ENCODE data around the gene NKAPD1.
"Not testable (repeated sequence)": the region's sequence is repeated elsewhere in the genome, so short reads cannot be mapped to it uniquely, and the experiment has no call there.

The NKAPD1 gene, protein sequence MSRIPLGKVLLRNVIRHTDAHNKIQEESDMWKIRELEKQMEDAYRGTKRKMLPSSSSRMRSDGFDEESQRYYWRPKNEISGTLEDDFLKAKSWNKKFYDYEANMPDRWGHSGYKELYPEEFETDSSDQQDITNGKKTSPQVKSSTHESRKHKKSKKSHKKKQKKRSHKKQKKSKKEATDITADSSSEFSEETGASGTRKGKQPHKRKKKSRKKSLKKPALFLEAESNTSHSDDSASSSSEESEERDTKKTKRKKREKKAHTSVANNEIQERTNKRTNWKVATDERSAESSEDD

DNA sequence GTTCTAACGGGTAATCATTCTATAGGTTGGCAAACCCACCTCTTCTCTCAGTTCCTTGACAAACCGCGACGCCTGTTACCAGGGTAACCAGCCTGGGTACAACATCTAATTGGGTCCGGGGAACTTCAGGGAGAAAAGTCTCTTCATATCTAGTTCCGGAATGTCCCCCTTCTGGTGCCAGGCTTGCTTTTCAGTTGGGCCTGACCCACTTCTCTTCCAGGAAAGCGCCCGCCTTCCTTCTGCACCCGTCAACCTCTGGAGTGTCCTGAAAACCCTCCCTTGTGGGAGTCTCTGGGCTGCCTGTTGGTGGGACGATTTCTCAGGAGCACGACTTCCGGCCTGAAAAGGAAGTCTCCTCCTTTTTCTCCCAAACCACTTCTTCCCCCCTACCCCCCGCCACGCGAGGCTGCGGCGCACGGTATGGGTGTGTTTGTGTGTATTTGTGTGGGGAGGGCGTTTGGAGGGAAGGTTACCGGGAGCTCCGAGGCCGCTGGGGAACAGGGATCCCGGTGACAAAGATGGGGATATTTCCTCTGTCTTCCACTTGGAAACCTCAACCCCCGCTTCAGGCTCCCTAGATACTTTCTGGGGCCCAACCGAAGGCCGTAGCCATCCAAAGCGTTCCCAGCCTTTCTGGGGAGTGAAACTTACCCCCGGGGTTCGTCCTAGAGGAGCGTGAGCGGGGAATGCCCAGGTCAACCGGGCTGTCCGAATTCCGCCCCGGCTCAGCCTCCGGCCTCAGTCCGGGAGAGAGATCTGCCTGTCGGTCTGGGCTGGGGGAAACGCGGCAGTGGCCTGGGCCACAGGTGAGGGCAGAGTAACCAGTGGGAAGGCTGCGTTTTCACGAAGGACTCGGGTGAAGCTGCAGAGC is at the start of gene NKAPD1, which contains the start of gene PIH1D2:
Gene NKAPD1 (plus strand): TSS at position 359 of the 871 bp plus-strand sequence. CDS start 1,276 bp downstream, outside the sequence.
Gene PIH1D2 (minus strand): TSS at position 77 of the 871 bp plus-strand sequence. CDS start 843 bp downstream, outside the sequence.
- DNase-seq, result peak; percentile 78

DNA sequence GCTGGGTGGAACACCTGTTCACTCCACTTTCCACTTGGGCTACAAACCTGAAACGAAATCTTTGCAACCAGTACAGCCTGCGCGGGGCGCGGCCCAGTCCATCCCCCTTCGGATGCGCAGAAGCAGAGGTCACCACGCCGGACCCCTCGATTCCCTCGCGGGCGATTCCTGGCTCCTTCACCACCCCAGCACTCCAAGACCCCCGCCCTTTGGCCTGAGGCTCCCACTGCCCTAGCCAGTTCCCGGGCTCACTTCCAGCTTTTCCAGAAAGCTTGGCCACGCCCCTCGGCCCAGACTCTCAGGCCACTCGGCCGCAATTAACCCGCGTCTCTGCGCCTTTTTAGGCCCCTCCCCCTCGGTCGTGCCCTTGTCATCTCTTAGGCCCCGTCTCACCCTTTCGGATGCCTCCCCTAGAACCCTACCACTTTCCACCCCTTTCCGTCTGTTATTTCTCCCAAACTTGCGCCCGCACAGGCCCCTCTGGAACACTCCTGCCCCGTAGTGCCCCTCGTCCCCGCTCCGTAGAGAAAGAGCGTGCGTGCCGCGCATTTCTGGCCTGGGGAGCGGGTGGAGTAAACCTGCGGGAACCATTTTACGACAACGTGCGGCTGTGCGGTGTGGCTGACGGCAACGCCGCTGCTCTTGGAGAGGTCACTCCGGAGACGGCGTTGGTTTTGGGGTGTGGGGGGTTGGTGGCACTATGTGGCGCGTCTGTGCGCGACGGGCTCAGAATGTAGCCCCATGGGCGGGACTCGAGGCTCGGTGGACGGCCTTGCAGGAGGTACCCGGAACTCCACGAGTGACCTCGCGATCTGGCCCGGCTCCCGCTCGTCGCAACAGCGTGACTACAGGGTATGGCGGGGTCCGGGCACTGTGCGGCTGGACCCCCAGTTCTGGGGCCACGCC is 49.1 kb upstream of the NKAPD1 start, which contains the start of gene DLAT:
Gene DLAT (plus strand): TSS at position 636 of the 906 bp plus-strand sequence. CDS start 65 bp downstream, at position 701.
- peak; percentile 86 for DNase-seq

DNA sequence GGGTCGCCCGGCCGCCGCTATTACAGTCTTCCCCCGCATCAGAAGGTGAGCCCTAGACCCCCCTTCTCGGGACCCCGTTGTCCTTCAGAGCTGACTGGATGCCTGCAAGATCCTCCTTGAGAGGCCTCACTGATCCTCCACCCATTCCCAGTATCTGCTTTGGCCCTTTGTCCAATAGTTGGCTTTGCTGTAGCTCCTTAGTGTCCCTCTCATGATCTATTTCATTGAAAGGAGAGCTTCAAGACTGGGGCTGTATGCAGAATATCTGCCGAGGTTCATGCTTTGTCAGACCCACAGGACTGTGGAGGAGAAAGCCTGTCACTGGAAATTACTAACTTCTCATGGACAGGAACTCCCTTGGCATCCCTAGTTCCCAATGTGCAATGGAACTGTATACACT is 48.4 kb upstream of the NKAPD1 start:
- DNase-seq, result no peak

DNA sequence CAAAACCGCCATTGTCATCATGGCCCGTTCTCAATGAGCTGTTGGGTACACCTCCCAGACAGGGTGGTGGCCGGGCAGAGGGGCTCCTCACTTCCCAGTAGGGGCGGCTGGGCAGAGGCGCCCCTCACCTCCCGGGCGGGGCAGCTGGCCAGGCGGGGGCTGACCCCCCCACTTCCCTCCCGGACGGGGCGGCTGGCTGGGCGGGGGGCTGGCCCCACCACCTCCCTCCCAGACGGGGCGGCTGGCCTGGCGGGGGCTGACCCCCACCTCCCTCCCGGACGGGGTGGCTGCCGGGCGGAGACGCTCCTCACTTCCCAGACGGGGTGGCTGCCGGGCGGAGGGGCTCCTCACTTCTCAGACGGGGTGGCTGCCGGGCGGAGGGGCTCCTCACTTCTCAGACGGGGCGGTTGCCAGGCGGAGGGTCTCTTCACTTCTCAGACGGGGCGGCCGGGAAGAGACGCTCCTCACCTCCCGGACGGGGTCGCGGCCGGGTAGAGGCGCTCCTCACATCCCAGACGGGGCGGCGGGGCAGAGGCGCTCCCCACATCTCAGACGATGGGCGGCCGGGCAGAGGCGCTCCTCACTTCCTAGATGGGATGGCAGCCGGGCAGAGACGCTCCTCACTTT is 47.2 kb upstream of the NKAPD1 start:
- not testable (repeated sequence) for DNase-seq

DNA sequence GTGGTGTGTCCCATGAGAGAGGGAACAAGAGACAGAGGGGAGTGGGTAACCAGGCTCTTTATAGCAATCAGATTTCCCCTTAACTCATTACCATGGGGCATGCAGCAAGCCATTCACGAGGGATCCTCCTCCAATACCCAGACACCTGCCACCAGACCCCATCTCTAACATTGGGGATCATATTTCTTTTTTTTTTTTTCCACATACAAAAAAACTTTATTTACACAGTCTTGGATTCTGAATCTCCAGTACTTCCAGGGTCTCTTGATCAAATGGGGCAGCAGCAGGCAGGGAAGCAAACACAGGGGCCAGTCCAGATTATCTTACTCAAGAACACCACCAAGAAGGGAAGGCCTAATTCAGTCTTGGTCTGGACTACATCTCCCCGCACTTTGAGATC is 44.6 kb upstream of the NKAPD1 start:
- no peak for DNase-seq

DNA sequence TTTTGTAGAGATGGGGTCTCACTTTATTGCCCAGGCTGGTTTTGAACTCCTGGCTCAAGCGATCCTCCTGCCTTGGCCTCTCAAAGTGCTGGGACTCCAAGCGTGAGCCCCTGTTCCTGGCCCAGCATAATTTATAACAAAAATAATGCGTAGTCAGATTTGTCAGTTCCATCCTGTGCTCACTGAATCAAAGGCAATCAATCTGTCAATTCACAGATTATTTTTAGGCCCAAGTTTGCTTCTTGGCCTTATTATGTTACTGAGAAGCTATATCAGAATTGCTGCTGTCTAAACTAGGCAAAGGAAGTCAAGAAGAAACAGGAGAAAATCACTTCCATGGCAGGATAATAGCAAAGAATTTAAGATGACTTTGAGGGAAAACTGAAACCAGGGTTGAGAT is 40.2 kb upstream of the NKAPD1 start:
- DNase-seq, result no peak

DNA sequence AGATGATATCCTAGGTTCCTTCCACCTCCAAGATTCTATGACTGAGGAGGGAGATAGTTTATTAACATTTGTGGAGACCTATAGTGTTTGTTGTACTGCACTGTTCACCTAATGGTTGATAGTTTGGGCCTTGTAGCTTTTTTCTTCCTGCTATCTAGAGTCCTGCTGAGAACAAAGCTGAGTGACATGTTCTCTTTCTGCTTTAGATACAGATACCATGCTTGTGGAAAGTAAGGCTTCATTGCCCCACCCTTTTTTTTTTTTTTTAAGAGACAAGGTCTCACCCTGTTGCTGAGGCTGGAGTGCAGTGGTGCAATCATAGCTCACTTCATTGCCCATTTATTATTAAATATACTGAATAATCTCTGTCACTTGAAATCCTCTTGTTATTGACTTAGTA is 36.6 kb upstream of the NKAPD1 start:
- DNase-seq, result no peak

DNA sequence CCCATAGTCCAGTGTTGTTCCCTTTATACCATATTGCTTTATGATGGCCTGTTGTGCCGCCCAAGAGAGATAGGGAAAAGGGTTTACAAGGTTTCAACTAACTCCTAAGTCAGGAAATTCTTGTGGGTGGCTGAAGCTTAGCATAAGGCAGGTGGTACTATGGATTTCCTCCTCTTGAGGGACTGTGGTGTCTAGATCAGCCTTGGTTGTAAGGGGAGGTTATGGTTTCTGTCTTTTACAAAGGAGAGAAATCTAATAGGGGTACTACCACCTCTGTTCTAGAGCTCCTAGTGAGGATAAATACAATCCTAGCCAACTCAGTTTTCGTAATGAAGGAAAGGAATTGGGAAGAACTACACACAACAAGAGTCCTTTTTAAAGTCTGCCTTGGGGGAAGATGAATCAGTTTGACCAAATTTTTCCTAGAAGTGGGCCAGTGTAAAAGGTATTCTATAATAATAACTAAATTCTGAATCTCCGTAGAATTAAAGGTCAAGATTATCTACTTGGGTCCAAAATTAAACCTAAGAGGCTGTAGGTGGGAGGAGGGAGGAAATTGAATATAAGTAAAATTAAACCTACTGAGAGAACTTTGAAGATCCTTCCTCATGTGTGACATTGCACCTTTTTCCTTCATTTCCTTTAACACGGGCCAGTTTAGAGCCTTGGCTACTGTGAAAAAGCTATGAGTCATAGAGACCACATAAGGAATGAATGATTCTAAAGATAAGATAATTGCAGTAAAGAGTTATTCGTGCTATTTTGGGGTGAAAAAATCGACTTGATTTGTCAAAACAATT is 31.7 kb upstream of the NKAPD1 start:
- DNase-seq, result no peak

DNA sequence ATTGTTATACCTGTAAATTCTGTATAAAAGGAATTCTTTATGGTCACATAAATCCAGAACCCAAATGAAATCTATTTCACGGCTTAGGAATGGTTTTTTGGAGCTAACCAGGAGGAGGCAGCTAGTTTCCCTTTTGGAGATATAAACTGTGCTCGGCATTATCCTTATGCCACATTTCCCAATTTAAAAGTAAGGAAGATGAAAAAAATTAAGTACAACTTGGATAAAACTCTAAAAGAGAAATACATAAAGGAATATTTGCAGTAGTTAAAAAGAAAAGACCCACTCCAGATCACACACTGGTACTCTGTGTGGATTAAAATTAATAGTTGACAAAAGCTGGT is 31.2 kb upstream of the NKAPD1 start:
- no peak for DNase-seq

DNA sequence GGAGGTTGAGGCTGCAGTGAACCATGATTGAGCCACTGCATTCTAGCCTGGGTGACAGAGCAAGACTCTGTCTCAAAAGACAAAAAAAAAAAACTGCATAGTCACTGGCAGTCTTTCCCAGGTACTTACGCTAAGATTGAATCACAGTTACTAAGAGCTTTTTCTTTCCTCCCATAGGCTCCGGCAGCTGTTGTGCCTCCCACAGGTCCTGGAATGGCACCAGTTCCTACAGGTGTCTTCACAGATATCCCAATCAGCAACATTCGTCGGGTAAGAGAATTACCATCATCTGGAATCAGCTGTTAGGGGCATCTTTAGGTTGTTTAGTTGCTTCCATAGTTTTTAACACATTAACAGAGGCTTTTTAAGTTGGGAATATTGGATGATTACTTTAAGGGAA is 29.1 kb upstream of the NKAPD1 start:
- no peak for DNase-seq

DNA sequence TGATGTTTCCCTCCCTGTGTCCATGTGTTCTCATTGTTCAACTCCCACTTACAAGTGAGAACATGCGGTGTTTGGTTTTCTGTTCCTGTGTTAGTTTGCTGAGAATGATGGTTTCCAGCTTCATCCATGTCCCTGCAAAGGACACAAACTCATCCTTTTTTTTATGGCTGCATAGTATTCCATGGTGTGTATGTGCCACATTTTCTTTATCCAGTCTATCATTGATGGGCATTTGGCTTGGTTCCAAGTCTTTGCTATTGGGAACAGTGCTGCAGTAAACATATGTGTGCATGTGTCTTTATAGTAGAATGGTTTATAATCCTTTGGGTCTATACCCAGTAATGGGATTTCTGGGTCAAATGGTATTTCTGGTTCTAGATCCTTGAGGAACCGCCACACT is 27.5 kb upstream of the NKAPD1 start:
- DNase-seq, result not testable (repeated sequence)

DNA sequence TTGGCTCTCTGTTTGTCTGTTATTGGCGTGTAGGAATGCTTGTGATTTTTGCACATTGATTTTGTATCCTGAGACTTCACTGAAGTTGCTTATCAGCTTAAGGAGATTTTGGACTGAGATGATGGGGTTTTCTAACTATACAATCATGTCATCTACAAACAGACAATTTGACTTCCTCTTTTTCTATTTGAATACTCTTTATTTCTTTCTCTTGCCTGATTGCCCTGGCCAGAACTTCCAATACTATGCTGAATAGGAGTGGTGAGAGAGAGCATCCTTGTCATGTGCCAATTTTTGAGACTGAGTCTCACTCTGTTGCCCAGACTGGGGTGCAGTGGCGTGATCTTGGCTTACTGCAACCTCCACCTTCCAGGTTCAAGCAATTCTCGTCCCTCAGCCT is 25.8 kb upstream of the NKAPD1 start:
- DNase-seq, result not testable (repeated sequence)

DNA sequence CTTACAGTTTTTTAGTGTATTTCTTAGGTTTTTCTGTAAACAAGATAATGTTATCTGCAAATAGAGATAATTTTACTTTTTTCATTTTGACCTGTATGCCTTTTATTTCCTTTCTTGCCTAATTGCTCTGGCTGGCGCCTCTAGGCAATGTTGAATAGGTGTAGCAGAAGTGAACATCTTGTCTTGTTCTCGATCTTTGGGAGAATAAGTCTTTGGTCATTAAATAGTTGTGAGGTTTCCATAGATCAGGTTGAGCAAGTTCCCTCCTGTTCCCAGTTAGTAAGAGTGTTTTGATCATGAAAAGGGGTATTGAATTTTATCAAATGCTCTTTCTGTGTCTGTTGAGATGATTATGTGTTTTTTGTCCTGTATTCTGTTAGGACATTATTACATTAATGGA is 24.3 kb upstream of the NKAPD1 start:
- DNase-seq, result no peak

DNA sequence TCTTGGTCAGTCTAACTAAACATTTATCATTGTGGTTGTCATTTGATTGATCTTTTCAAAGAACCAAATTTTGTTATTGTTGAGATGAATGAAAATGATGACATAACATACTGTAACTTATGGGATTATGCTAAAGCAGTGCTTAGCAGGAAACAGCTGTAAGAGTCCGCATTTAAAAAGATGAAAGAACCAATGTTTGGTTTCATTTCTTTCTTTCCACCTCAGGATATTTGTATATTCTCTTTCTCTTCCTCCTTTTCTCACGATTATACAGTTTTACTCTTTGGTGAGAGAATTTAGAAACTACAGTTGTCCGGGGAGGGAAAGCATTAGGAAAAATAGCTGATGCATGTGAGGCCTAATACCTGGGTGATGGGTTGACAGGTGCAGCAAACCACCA is 23.4 kb upstream of the NKAPD1 start:
- no peak for DNase-seq

DNA sequence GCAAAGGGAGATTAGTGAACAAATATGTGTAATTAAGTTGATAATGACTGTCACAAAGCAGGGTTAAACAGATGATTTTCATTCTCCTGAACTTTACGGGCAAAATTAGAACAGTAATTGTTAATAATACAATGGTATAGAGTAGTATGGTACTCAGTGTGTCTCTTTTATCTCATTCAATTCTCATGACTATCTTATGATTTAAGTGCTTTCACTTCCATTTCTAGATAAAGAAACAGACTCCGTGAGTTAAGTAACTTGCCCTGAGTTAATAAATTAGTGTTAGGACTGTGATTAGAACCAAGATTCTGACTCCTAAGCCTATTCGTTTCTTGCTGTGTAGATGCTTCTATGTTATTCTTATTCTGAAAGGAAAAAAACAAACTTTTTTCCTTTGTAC is 22.3 kb upstream of the NKAPD1 start:
- DNase-seq, result no peak

DNA sequence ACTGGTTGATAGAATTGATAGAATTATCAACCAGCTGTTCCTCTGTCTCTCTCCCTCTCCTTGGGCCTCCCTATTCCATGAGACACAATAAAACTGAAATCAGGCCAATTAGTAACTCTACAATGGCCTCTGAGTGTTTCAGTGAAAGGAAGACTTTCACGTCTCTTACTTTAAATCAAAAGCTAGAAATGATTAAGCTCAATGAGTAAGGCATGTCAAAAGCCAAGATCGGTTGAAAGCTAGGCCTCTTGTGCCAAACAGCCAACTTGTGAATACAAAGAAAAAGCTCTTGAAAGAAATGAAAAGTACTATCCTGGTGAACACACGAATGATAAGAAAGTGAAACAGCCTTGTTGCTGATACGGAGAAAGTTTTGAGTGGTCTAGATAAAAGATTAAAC is 16.9 kb upstream of the NKAPD1 start:
- peak; percentile 11 for DNase-seq

DNA sequence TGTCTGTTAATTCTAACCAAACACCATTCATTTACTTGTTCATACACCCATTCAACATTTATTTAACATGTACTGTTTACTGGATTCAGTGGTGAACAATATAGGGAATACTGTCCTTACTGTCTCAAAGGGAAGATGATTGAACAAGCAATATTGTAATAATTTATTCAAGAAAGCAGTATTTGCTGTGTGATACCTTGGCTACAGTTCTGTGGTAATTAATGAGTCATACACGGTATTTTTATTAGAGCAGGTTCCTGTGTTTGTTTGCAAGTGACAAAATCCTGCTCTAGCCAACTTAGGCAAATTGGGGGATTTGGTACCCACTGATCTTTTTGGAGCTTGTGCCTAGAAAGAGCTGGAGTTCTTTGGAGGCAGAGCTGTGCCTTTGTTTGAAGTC is 16.0 kb upstream of the NKAPD1 start:
- no peak for DNase-seq

DNA sequence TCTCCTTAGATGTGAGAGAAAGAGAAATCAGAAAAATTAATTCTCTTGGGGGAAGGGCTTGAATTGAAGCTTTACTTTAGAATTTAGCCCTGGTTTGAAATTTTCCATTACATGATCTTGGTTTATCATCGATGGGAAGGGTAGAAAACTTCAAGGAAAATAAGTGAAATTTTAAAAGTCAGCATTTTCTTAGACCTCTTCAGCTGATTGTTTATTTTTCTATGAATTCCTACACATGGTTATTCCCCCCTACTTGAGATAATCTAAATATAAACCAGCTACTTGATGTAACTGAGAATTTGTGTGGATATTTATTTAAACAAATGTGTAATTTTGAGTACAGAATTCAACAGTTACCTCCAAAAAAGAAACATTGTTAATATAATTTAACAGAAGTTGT is 11.2 kb upstream of the NKAPD1 start:
- no peak for DNase-seq

DNA sequence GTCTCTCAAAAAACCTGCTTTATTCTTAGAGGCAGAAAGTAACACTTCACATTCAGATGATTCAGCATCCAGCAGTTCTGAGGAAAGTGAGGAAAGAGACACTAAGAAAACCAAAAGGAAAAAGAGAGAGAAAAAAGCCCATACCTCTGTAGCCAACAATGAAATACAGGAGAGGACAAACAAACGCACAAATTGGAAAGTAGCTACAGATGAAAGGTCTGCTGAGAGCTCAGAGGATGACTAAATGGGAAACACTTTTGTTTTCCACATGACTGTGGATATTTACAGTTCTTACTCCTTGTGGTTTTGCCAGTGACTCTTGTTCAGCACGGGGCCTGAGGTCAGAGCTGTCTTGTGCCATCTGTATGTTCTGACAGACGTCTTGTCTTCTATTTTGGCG is 8.6 kb downstream of the NKAPD1 start:
- DNase-seq, result peak; percentile 57

DNA sequence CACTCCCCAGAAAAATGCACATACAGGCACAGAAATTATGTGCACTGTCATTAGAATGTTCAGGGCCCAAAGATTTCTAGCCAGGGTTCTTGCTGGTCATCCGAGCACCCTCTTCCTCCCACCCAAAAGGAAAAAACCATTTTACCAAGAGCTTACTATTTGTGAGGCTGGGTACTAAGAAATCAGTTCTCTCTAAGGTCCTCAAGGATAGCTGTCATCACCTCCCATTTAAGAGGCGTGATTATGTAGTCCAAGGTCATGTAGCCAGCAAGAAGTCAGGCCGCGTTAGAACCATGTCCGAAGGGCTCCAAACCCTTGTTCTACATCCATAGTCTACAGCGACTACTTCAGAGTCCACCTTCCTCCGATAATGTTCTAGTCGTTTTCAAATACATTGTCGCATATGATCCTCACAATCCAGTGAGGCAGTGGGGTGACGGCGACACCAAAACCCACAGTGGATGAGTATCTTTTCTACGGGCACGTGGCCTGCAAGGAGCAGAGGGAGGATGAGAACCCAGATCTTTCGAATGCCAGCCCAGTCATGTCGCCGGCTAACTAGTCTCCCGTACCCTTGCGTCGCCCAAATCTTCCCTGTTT is 11.8 kb downstream of the NKAPD1 start:
- peak; percentile 67 for DNase-seq

Data from stimulated activated CD4-positive, alpha-beta T cell treated with anti-CD3 and anti-CD28 coated beads, Interleukin-1b, Interleukin-23, amount 100 ng/mL, for 48 hours (primary cell).